ENCODE measurements around the gene EZH1. TPM values are rescaled to one million over a fixed set of nuclear protein-coding genes. Genes with fewer than 3 reads are reported as not detected.

Gene EZH1
- total RNA-seq, 4 donors from 2014 or later: 40.6 to 68.2 (median 54.6) TPM

DNA sequence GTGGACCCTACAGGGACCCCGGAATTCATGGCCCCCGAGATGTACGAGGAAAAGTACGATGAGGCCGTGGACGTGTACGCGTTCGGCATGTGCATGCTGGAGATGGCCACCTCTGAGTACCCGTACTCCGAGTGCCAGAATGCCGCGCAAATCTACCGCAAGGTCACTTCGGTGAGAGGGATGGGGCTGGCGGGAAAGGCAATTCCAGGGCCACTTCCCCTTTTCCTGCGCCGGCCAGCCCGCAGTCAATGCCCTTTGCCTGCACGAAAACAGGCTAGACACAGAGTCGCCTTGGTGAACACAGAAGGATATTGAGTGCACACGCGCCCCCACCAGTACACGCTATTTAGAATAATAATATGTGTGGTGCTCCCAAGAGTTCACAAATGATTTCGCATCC, 39.6 kb upstream of the EZH1 start:
- peaks cover 20 to 55% (median 51%) of the 10 kb centered on the region in 4 donors for H3K4me1 ChIP-seq
- TF ChIP-seq POLR2A (IDR thresholded peaks at IDR 0.05; ENCODE audit: low read depth): no peak
- TF ChIP-seq, protein P1, sequence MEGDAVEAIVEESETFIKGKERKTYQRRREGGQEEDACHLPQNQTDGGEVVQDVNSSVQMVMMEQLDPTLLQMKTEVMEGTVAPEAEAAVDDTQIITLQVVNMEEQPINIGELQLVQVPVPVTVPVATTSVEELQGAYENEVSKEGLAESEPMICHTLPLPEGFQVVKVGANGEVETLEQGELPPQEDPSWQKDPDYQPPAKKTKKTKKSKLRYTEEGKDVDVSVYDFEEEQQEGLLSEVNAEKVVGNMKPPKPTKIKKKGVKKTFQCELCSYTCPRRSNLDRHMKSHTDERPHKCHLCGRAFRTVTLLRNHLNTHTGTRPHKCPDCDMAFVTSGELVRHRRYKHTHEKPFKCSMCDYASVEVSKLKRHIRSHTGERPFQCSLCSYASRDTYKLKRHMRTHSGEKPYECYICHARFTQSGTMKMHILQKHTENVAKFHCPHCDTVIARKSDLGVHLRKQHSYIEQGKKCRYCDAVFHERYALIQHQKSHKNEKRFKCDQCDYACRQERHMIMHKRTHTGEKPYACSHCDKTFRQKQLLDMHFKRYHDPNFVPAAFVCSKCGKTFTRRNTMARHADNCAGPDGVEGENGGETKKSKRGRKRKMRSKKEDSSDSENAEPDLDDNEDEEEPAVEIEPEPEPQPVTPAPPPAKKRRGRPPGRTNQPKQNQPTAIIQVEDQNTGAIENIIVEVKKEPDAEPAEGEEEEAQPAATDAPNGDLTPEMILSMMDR (IDR thresholded peaks at IDR 0.05): no peak
- TF ChIP-seq POLR2AphosphoS5 (IDR thresholded peaks at IDR 0.05): no peak
- TF ChIP-seq EP300 (IDR thresholded peaks at IDR 0.05): no peak
- peaks cover 0 to 80% (median 16%) of the 10 kb centered on the region in 4 donors for H3K27me3 ChIP-seq
- DNase-seq (ENCODE audit: extremely low spot score): no peak
- no peak overlapping the region for H3K4me3 ChIP-seq
- H3K9me3 ChIP-seq: no peaks in the 10 kb centered on the region
- peaks cover 1 to 4% (median 3%) of the 10 kb centered on the region in 4 donors for H3K36me3 ChIP-seq
- intact Hi-C loops (cut with DNase I): loop anchor here (5.0 kb wide), 1 partner anchor 38 kb away; the partner anchor contains the start of gene BECN1
- H3K27ac ChIP-seq (replicated peaks in 1 of 4): no peak overlapping the region
- 30% methylated on average over 12 of the region's 25 CpGs for WGBS

DNA sequence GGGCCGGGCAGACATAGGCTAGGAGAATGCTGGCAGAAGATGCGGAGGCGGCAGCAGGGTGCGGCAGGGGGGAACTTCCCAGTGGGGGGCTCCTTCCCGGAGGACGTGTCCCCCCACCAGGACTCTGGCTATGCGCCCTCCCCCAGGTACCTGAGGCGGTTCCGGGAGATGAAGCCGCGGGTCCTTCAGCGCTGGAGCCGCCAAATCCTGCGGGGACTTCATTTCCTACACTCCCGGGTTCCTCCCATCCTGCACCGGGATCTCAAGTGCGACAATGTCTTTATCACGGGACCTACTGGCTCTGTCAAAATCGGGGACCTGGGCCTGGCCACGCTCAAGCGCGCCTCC, 38.9 kb upstream of the EZH1 start:
- peaks cover 0 to 80% (median 16%) of the 10 kb centered on the region in 4 donors for H3K27me3 ChIP-seq
- peaks cover 8 to 11% (median 9%) of the 10 kb centered on the region in 4 donors for H3K36me3 ChIP-seq
- intact Hi-C loops (cut with DNase I): loop anchor here (5.0 kb wide), 1 partner anchor 39 kb away; the partner anchor contains the start of gene BECN1
- WGBS: 45% methylated on average over 15 of the region's 22 CpGs
- TF ChIP-seq EP300 (IDR thresholded peaks at IDR 0.05) (no peak), POLR2AphosphoS5 (IDR thresholded peaks at IDR 0.05) (no peak), POLR2A (IDR thresholded peaks at IDR 0.05; ENCODE audit: low read depth) (no peak)
- TF ChIP-seq, protein P1 (IDR thresholded peaks at IDR 0.05): no peak
- H3K9me3 ChIP-seq: no peaks in the 10 kb centered on the region
- no peak for DNase-seq (ENCODE audit: extremely low spot score)
- no peak overlapping the region for H3K4me3 ChIP-seq
- no peak overlapping the region for H3K27ac ChIP-seq (replicated peaks in 1 of 4)
- H3K4me1 ChIP-seq: peaks cover 20 to 55% (median 51%) of the 10 kb centered on the region in 4 donors

DNA sequence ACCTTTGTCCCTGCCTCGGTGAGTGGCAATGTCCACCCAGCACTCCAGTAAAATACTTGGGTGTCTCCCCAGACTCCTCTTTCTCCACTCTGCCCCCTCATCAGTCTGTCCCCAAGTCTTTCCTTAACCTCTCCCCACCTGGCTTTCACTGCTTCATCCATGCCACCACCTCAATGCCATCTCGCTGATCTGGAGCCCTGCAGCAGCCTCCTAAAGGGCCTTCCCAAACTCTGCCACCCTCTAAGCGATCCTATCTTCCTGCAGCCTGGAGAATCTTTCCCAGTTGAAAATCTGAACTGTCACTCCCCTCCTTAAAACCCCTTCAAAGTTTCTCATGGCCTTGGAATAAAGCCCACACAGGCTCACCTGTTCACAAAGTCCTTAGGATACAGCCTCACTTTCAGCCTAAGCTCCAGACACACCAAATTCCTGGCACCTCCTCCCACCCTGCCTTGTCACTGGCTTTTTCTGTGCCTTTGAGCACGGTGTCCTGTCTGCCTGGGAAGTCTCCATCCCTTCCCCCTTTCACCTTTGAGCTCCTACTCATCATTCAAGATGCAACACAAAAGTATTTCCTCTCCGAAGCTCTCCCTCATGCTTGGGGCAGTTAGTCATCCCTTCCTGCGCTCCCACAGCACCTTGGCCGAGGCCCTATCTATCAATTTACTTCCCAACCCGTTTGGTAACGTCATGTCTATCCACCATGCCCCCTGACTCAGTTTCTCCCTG, 38.4 kb upstream of the EZH1 start:
- intact Hi-C loops (cut with DNase I): loop anchor here (5.0 kb wide), 1 partner anchor 39 kb away; the partner anchor contains the start of gene BECN1
- WGBS: 40% methylated on average over 9 of the region's 9 CpGs
- DNase-seq (ENCODE audit: extremely low spot score): no peak
- TF ChIP-seq POLR2A (IDR thresholded peaks at IDR 0.05; ENCODE audit: low read depth) (no peak), POLR2AphosphoS5 (IDR thresholded peaks at IDR 0.05) (no peak), EP300 (IDR thresholded peaks at IDR 0.05) (no peak)
- TF ChIP-seq, protein P1 (IDR thresholded peaks at IDR 0.05): no peak
- no peak overlapping the region for H3K27ac ChIP-seq (replicated peaks in 1 of 4)
- peaks cover 12 to 16% (median 15%) of the 10 kb centered on the region in 4 donors for H3K36me3 ChIP-seq
- H3K27me3 ChIP-seq: peaks cover 0 to 80% (median 16%) of the 10 kb centered on the region in 4 donors
- H3K4me3 ChIP-seq: no peak overlapping the region
- H3K9me3 ChIP-seq: no peaks in the 10 kb centered on the region
- peaks cover 20 to 55% (median 51%) of the 10 kb centered on the region in 4 donors for H3K4me1 ChIP-seq

DNA sequence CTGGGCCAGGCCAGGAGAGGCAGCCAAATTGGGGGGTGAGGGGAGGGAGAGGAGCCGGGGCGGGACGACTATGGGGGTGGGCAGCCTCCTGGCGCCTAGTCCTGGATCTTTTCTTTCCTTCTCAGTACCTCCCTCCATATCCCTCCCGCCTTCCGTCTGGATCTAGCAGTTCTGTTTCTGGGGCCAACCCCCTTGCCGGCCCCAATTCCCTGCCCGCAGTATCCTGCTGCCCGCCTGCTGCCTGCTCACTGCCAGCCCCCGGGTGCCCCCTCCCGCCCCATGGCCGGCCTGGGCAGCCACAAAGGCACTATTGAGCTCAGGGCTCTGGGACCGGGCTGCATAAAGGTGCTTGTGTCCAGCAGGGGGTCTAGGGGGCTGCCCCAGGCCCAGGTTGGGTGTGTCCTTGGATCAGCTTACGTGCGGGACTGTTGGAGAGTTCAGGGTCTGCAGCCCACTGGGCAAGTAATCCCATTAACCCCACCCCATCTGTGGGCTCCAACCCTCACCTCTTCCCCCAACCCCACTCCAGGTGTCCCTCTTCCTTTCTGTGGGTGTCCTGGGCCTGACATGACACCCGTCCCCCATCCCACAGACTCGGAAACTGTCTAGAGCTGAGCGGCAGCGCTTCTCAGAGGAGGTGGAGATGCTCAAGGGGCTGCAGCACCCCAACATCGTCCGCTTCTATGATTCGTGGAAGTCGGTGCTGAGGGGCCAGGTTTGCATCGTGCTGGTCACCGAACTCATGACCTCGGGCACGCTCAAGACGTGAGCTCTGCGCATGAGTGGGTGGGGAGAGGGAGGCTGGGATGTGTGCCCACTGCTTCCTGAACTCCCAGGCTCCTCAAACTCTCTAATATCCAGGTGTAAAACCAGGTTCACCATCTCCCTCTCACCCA, 37.6 kb upstream of the EZH1 start:
- H3K4me1 ChIP-seq: peaks cover 20 to 55% (median 51%) of the 10 kb centered on the region in 4 donors
- intact Hi-C loops (cut with DNase I): loop anchor here (5.0 kb wide), 1 partner anchor 40 kb away; the partner anchor contains the start of gene BECN1
- H3K27ac ChIP-seq (replicated peaks in 1 of 4): peak overlapping the region in 3 of 4 donors; percentile 23 to 45 (median 44)
- no peak for DNase-seq (ENCODE audit: extremely low spot score)
- H3K27me3 ChIP-seq: peaks cover 0 to 76% (median 16%) of the 10 kb centered on the region in 4 donors
- no peak for TF ChIP-seq POLR2A (IDR thresholded peaks at IDR 0.05; ENCODE audit: low read depth)
- no peak for TF ChIP-seq POLR2AphosphoS5 (IDR thresholded peaks at IDR 0.05)
- TF ChIP-seq, protein P1 (IDR thresholded peaks at IDR 0.05): no peak
- TF ChIP-seq EP300 (IDR thresholded peaks at IDR 0.05): no peak
- WGBS: 66% methylated on average over 24 of the region's 29 CpGs
- no peaks in the 10 kb centered on the region for H3K9me3 ChIP-seq
- peaks cover 12 to 23% (median 23%) of the 10 kb centered on the region in 4 donors for H3K36me3 ChIP-seq
- peak overlapping the region; percentile 25 to 61 (median 58) for H3K4me3 ChIP-seq

Measured in esophagus muscularis mucosa (tissue), 4 donors.